Transverse colon (tissue), 4 donors: ENCODE measurements around the gene YPEL4. TPM values are rescaled to one million over a fixed set of nuclear protein-coding genes. Genes with fewer than 3 reads are reported as not detected.

Experiments used
- DNase-seq: peaks from one replicate; pipeline ENCODE4 v3.0.0-alpha.2; 2019
- H3K27ac ChIP-seq, 4 donors: fragments of 200-600 bp; sonication (generic); 2 replicates each; pipeline ENCODE4 v1.5.1; 2016 to 2018; ENCODE audit warnings: inconsistent platforms in 4 of 4
- H3K27me3 ChIP-seq: fragments of 200-600 bp; sonication (generic); 2 replicates; pipeline ENCODE4 v1.5.1; 2017; ENCODE audit warnings: inconsistent platforms
- H3K36me3 ChIP-seq, 4 donors: fragments of 200-600 bp; sonication (generic); 2 replicates each; pipeline ENCODE4 v1.5.1; 2017 to 2019; ENCODE audit warnings: inconsistent platforms in 4 of 4
- H3K4me1 ChIP-seq, 4 donors: fragments of 200-600 bp; sonication (generic); 2 replicates each; pipeline ENCODE4 v1.5.1; 2017 to 2020; ENCODE audit warnings: inconsistent platforms in 4 of 4
- H3K4me3 ChIP-seq, 4 donors: fragments of 200-600 bp; sonication (generic); 1 replicate in 1 of 4; 2 replicates in 3 of 4; pipeline versions ENCODE4 v1.5.1 to v1.6.1; 2017 to 2019; ENCODE audit warnings: inconsistent platforms in 4 of 4
- H3K9me3 ChIP-seq, 2 donors: fragments of 200-600 bp; sonication (generic); 2 replicates each; pipeline ENCODE4 v1.5.1; 2017 to 2019; ENCODE audit warnings: inconsistent platforms in 2 of 2
- CTCF ChIP-seq, 5 experiments: fragments of 200-600 bp in 3 of 5; fragments of 450-650 bp in 2 of 5; sonication (generic) in 3 of 5; IDR thresholded peaks; 1 replicate in 2 of 5; 2 replicates in 3 of 5; pipeline ENCODE4 v1.5.1; 2016 to 2017; ENCODE audit warnings: antibody characterized with exemption in 5 of 5, inconsistent platforms in 3 of 5, mild to moderate bottlenecking in 2 of 5, moderate library complexity in 1 of 5
- EP300 ChIP-seq: sonication (generic); formaldehyde crosslinking; IDR thresholded peaks from one replicate; pipeline ENCODE4 v1.6.1; 2017; ENCODE audit warnings: antibody characterized with exemption, low read depth
- POLR2A ChIP-seq: fragments of 450-650 bp; IDR thresholded peaks from one replicate; pipeline ENCODE4 v1.6.1; 2016; ENCODE audit warnings: antibody characterized with exemption, mild to moderate bottlenecking, moderate library complexity
- POLR2AphosphoS5 ChIP-seq, 3 donors: sonication (generic); formaldehyde crosslinking; IDR thresholded peaks; one replicate each; pipeline ENCODE4 v1.6.1; 2016; ENCODE audit warnings: antibody characterized with exemption in 3 of 3
- WGBS, 2 donors: methylation state at CpG; one replicate each; pipeline ENCODE4 v1.1.5; 2018; ENCODE audit warnings: low coverage in 1 of 2; 5-methylcytosine and 5-hydroxymethylcytosine counted together
- in situ Hi-C, 4 donors: fragments of 200-750 bp; cut with MboI; loops; one replicate each; pipeline versions ENCODE4 v1.15.0 to v1.15.1; 2017; ENCODE audit warnings: low sequenced_read_pairs in 3 of 4, low pct_ligation_motif_present in 1 of 4, low pct_unique_long_range_greater_than_20kb in 1 of 4
- intact Hi-C: fragments of 100-400 bp; cut with DNase I; formaldehyde crosslinking; loops from one replicate; pipeline ENCODE4 v1.15.1; 2023; ENCODE audit warnings: low total_unique reads
- total RNA-seq, 4 donors: library from RNA; depleted of rRNA; stranded (reverse); fragments of >200 nt; gene quantifications; one replicate each; pipeline ENCODE4 v1.1.0, GENCODE V29; 2016

The YPEL4 gene
- total RNA-seq, 4 donors from 2014 or later = 0.68 to 0.95 TPM; not detected in 2

GRCh38 chr11:57610170-57610569, 39.5 kb downstream of the YPEL4 start:
- Histone ChIP-seq H3K4me1 (no peaks in the 10 kb centered on the region), H3K36me3 (peaks cover 0 to 5% (median 2%) of the 10 kb centered on the region in 4 donors), H3K9me3 (no peaks in the 10 kb centered on the region), H3K27ac (no peak overlapping the region), H3K27me3 (peaks cover 4% of the 10 kb centered on the region), H3K4me3 (no peak overlapping the region)
- TF ChIP-seq CTCF (IDR thresholded peaks at IDR 0.05) = no peak
- TF ChIP-seq EP300 = no peak
- TF ChIP-seq POLR2AphosphoS5 (IDR thresholded peaks at IDR 0.05) = no peak
- no peak for TF ChIP-seq POLR2A
- in situ Hi-C loops (no loop called here), intact Hi-C loops (no loop called here)
- 79 to 80% methylated on average over 4 of the region's 4 CpGs for WGBS, 2 donors
- no peak for DNase-seq

GRCh38 chr11:57605028-57605420, 44.7 kb downstream of the YPEL4 start:
- WGBS, 2 donors = 82 to 89% methylated on average over 5 of the region's 5 CpGs
- H3K36me3 ChIP-seq = peaks cover 0 to 4% (median 0%) of the 10 kb centered on the region in 4 donors
- H3K4me1 ChIP-seq = no peaks in the 10 kb centered on the region
- H3K4me3 ChIP-seq = no peak overlapping the region
- intact Hi-C loops = no loop called here
- in situ Hi-C loops = no loop called here
- H3K27me3 ChIP-seq = peaks cover 4% of the 10 kb centered on the region
- no peak overlapping the region for H3K27ac ChIP-seq
- DNase-seq = no peak
- no peak for TF ChIP-seq CTCF (IDR thresholded peaks at IDR 0.05)
- TF ChIP-seq EP300 = no peak
- TF ChIP-seq POLR2AphosphoS5 (IDR thresholded peaks at IDR 0.05) = no peak
- TF ChIP-seq POLR2A = no peak
- no peaks in the 10 kb centered on the region for H3K9me3 ChIP-seq

GRCh38 chr11:57604296-57605027, 45.2 kb downstream of the YPEL4 start:
- peaks cover 4% of the 10 kb centered on the region for H3K27me3 ChIP-seq
- H3K4me3 ChIP-seq = no peak overlapping the region
- TF ChIP-seq POLR2A = no peak
- TF ChIP-seq EP300 = no peak
- TF ChIP-seq POLR2AphosphoS5 (IDR thresholded peaks at IDR 0.05) = no peak
- TF ChIP-seq CTCF (IDR thresholded peaks at IDR 0.05) = no peak
- H3K9me3 ChIP-seq = no peaks in the 10 kb centered on the region
- no peaks in the 10 kb centered on the region for H3K36me3 ChIP-seq
- WGBS, 2 donors = 49 to 58% methylated on average over 4 to 8 of the region's 8 CpGs
- in situ Hi-C loops = no loop called here
- no peaks in the 10 kb centered on the region for H3K4me1 ChIP-seq
- DNase-seq = no peak
- no peak overlapping the region for H3K27ac ChIP-seq
- intact Hi-C loops = no loop called here

GRCh38 chr11:57601297-57601696, 48.4 kb downstream of the YPEL4 start:
- Histone ChIP-seq H3K9me3 (no peaks in the 10 kb centered on the region), H3K27ac (no peak overlapping the region), H3K4me1 (peaks cover 0 to 16% (median 0%) of the 10 kb centered on the region in 4 donors), H3K36me3 (no peaks in the 10 kb centered on the region), H3K27me3 (peaks cover 9% of the 10 kb centered on the region), H3K4me3 (no peak overlapping the region)
- intact Hi-C loops (no loop called here), in situ Hi-C loops (no loop called here)
- no peak for TF ChIP-seq EP300
- no peak for TF ChIP-seq POLR2A
- TF ChIP-seq CTCF (IDR thresholded peaks at IDR 0.05) = no peak
- no peak for TF ChIP-seq POLR2AphosphoS5 (IDR thresholded peaks at IDR 0.05)
- DNase-seq = no peak
- 77 to 100% methylated on average over 2 to 3 of the region's 3 CpGs for WGBS, 2 donors
